A549 (cell line): ENCODE results near the gene GRIK5.

Source experiments
- HOXA7 ChIP-seq: fragments of 250-450 bp; sonication (Bioruptor Pico); IDR thresholded peaks from 2 replicates; pipeline ENCODE4 v1.5.0; 2020; ENCODE audit warnings: mild to moderate bottlenecking, moderate library complexity
- HOXB13 ChIP-seq: fragments of 250-450 bp; sonication (Bioruptor Pico); IDR thresholded peaks from 2 replicates; pipeline ENCODE4 v1.5.0; 2020; ENCODE audit warnings: low read depth, mild to moderate bottlenecking, moderate library complexity
- POLR2A ChIP-seq: IDR thresholded peaks from 2 replicates; pipeline ENCODE4 v1.6.1; 2012; ENCODE audit warnings: mild to moderate bottlenecking, low read length
- RFX5 ChIP-seq: fragments of 450-650 bp; IDR thresholded peaks from 2 replicates; pipeline ENCODE4 v1.7.1; 2014; ENCODE audit warnings: antibody characterized with exemption, mild to moderate bottlenecking, moderate library complexity
- TF ChIP-seq, protein P1 (sequence below): fragments of >200 bp; sonication (Bioruptor Twin); formaldehyde crosslinking; IDR thresholded peaks from 3 replicates; pipeline ENCODE4 v1.6.1; 2016
- TF ChIP-seq, protein P2 (sequence below): fragments of >200 bp; sonication (Bioruptor Twin); formaldehyde crosslinking; IDR thresholded peaks from 3 replicates; pipeline ENCODE4 v1.5.1; 2016
- TF ChIP-seq, protein P3 (sequence below): fragments of 200-600 bp; sonication (generic); IDR thresholded peaks from 2 replicates; pipeline ENCODE4 v1.6.1; 2016; ENCODE audit warnings: antibody characterized with exemption, mild to moderate bottlenecking, moderate library complexity

DNA sequence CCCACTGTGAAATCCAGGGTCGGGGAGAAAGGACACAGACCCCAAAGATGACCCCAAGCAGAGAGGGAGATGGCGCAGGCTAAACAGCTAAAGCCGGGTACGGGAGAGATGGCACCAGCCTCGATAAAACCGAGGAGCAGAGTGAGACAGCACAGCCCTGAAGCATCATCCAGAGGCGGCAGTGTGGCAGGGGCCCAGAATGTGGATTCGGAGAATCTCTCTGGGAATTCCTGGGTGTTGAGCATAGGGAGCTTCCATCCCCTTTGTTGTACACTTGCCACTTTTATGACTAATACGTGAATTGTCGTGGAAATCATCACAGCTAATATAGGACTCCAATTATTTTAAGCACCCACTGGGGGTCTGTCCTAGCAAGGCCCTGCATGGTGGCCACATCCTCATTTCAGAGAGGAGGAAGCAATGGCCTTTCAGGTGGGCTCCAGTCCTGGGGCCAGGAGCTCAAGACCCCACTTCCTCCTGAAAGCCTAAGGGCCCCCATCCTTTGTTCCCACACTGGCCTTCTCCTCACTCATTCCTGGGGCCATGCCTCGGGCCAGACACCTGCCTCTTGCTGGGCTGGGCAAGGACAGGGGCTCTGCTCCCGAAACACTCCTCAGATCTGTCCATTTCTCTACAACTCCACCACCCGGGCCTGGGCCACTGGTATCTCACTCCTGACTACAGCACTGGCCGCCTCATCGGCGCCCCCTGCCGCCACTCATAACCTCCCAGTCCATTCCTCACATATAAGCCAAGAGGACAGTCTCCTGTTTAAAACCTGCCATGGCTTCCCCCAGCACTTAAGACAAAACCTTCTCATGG is 46.7 kb downstream of the GRIK5 start:
- TF ChIP-seq HOXA7 = no peak
- TF ChIP-seq, protein P1, sequence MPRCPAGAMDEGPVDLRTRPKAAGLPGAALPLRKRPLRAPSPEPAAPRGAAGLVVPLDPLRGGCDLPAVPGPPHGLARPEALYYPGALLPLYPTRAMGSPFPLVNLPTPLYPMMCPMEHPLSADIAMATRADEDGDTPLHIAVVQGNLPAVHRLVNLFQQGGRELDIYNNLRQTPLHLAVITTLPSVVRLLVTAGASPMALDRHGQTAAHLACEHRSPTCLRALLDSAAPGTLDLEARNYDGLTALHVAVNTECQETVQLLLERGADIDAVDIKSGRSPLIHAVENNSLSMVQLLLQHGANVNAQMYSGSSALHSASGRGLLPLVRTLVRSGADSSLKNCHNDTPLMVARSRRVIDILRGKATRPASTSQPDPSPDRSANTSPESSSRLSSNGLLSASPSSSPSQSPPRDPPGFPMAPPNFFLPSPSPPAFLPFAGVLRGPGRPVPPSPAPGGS = no peak
- TF ChIP-seq, protein P2, sequence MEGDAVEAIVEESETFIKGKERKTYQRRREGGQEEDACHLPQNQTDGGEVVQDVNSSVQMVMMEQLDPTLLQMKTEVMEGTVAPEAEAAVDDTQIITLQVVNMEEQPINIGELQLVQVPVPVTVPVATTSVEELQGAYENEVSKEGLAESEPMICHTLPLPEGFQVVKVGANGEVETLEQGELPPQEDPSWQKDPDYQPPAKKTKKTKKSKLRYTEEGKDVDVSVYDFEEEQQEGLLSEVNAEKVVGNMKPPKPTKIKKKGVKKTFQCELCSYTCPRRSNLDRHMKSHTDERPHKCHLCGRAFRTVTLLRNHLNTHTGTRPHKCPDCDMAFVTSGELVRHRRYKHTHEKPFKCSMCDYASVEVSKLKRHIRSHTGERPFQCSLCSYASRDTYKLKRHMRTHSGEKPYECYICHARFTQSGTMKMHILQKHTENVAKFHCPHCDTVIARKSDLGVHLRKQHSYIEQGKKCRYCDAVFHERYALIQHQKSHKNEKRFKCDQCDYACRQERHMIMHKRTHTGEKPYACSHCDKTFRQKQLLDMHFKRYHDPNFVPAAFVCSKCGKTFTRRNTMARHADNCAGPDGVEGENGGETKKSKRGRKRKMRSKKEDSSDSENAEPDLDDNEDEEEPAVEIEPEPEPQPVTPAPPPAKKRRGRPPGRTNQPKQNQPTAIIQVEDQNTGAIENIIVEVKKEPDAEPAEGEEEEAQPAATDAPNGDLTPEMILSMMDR = peak; percentile 72
- no peak for TF ChIP-seq RFX5
- TF ChIP-seq, protein P3, sequence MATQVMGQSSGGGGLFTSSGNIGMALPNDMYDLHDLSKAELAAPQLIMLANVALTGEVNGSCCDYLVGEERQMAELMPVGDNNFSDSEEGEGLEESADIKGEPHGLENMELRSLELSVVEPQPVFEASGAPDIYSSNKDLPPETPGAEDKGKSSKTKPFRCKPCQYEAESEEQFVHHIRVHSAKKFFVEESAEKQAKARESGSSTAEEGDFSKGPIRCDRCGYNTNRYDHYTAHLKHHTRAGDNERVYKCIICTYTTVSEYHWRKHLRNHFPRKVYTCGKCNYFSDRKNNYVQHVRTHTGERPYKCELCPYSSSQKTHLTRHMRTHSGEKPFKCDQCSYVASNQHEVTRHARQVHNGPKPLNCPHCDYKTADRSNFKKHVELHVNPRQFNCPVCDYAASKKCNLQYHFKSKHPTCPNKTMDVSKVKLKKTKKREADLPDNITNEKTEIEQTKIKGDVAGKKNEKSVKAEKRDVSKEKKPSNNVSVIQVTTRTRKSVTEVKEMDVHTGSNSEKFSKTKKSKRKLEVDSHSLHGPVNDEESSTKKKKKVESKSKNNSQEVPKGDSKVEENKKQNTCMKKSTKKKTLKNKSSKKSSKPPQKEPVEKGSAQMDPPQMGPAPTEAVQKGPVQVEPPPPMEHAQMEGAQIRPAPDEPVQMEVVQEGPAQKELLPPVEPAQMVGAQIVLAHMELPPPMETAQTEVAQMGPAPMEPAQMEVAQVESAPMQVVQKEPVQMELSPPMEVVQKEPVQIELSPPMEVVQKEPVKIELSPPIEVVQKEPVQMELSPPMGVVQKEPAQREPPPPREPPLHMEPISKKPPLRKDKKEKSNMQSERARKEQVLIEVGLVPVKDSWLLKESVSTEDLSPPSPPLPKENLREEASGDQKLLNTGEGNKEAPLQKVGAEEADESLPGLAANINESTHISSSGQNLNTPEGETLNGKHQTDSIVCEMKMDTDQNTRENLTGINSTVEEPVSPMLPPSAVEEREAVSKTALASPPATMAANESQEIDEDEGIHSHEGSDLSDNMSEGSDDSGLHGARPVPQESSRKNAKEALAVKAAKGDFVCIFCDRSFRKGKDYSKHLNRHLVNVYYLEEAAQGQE = no peak
- TF ChIP-seq POLR2A = no peak
- no peak for TF ChIP-seq HOXB13
